Epithelial cell of prostate (primary cell): ENCODE measurements around the gene ZNF500.
A peak's percentile ranks its signal among the peaks of the same experiment; 100 is the strongest.
"Not testable (repeated sequence)": the region's sequence is repeated elsewhere in the genome, so short reads cannot be mapped to it uniquely, and the experiment has no call there.

Source experiments
- DNase-seq: peaks from one replicate; pipeline ENCODE4 v3.0.0-alpha.2; 2011; ENCODE audit warnings: low read depth, low spot score
- H3K27ac ChIP-seq: fragments of 450-650 bp; 2 replicates; pipeline ENCODE4 v1.5.1; 2017; ENCODE audit warnings: mild to moderate bottlenecking

ZNF500 gene

DNA sequence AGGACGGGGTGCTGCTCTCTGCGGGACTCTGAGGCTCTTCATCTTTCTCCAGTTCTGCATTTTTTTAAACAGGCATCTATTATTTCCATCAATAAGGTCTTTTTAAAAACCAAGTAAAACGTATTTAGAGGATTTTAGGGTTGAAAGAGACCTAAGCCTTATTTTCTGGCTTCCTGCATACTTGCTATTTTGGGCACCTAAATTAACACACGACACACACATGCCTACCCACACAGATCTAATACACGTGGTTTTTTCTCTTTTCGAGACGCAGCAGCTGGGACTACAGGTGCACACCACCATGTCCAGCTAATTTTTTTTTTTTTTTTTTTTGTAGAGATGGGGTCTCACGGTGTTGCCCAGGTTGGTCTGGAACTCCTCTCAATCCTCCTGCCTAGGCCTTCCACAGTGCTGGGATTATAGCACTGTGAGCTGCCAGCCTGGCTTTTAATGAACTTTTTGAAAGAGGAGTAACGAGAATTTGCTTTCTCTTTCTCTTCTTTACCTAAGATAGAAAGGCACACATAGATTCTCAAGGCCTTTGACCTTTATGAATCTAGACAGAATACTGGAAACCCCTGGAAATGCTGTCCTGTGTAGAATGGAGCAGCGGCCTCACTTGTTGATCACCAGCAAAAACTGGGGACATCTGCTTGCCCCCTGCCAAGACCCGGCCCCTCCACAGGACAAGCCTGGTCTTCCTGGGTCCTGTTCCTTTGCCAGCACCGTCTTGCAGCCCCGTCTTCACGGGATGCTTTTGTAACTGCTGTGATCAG is 18.9 kb downstream of the ZNF500 start:
- DNase-seq = no peak
- no peak overlapping the region for H3K27ac ChIP-seq

GRCh38 chr16:4746991-4747574 is 19.9 kb downstream of the ZNF500 start:
- DNase-seq = no peak
- no peak overlapping the region for H3K27ac ChIP-seq

DNA sequence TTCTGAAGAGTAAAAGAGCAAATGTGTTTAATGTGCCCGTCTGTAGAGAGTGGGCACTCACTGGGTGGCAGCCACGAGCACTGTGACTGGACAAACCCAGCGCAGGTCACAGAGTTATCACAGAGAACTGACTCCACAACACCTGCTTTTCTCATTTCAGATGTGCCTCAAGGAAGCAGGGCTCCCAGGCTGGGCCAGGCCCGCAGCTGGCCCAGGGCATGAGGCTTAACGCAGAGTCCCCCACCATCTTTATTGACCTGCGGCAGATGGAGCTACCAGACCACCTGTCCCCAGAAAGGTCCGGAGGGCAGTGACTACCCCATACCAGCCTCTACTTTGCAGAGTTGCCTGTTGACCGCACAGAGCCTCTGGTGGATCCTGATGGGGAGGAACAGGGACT is 20.7 kb downstream of the ZNF500 start:
- H3K27ac ChIP-seq = no peak overlapping the region
- no peak for DNase-seq

GRCh38 chr16:4745274-4745569 is 21.7 kb downstream of the ZNF500 start:
- no peak overlapping the region for H3K27ac ChIP-seq
- no peak for DNase-seq

DNA sequence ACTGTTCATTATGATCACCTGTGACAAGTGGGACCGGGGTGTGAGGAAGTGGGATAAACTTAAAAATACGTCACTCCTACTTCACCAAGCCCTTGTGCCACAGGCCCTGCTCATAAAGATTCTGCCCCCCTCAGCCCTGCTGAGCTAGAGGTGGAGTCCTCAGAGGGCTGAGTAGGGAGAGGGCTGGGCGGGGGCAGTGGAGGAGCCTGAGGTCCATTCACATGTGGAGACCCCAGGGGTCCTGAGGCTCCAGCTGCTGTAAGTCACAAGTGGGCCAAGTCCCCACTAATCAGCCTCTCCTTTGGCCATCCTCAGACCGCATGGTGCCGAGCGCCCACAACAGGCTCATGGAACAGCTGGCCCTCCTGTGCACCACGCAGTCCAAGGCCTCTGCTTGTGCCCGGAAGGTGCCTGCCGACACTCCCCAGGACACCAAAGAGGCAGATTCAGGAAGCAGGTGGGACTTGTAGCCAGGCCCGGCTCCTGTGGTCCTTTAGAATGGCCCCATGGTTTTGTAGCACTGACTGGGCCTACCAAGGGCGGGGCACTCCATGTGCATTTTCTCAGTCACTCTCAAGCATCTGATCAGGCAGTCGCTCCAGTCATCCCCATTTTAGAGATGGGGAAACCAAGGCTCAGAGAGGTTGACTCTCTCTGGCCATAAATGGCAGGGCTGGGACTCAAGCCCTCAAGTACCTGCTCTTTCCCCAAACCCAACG is 22.2 kb downstream of the ZNF500 start:
- DNase-seq = no peak
- H3K27ac ChIP-seq = no peak overlapping the region

DNA sequence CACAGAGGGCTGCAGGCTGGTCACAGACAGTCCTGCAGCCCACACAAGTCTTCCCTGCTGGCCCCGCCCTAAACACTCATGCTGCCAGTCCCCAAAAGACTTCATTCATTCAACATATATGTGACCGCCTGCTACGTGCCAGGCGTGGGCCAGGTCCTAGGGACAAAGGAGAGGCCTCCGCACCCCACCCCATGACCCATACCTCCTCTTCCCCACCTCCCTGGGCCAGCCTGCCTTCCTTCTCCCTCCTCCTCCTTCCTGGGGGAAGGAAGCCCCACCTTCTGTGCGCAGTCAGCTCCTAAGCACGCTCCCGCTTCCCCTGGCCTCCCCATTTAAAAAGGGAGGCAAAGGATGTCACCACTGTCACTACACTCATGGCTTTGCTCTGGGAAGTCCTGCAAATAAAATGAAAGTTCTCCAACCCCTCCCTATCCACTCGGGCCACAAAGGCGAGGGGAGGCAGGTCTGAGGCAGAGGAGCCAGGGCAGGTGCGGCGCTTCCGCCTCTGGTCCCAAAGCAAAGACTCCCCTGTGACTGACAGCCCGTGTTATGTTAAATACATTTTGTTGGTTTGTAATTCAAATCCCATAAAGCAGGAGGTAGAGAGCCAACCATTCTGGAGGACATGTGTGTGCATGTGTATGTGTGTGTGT is 23.6 kb downstream of the ZNF500 start:
- H3K27ac ChIP-seq = peak overlapping the region; percentile 32
- no peak for DNase-seq

- not testable (repeated sequence) for DNase-seq, H3K27ac ChIP-seq
These were observed 28.6 kb downstream of the ZNF500 start for GRCh38 chr16:4738370-4738769.

- no peak for DNase-seq
- no peak overlapping the region for H3K27ac ChIP-seq
These were observed 29.4 kb downstream of the ZNF500 start for GRCh38 chr16:4737545-4737944.

- H3K27ac ChIP-seq = no peak overlapping the region
- DNase-seq = no peak
These were observed 30.4 kb downstream of the ZNF500 start for GRCh38 chr16:4736546-4736945.

DNA sequence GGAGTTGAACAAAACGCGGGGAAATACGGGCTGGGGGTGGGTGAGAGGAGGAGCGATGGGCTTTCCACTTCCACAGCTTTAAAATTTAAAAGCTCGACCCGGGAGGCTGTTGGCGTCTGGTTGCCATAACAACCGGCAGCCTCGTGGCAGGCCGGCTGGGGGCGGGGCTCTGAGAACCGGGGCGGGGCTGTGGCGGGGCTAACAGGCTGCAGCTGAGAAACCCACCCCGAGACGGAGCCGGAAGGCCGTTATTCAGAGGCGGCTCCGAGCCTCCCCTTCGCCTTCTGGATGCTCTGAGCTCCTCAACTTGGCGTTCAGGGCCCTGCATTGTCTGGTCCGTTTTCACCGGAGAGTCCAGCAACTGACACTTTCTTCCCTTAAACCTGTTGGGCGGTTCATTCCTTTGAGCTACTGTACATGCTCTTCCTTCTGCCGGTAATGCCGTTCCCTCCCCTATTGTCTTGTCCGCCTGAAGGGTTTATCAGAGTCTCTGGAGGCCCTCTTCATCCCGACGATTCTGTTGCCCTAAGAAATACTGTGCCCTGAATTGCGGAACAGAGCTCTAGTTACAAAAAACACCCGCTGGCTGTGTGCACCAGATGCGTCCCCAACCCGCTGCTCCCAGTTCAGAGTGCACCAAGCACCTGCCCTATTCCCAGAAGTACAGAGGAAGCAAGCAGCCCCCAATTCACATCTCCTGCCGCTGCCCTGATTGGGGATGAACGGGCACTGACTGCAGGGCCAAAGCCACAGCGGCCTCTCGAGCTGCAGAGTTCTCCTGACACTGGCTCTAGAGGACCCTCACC is 32.0 kb downstream of the ZNF500 start:
- no peak for DNase-seq
- peak overlapping the region; percentile 60 for H3K27ac ChIP-seq

DNA sequence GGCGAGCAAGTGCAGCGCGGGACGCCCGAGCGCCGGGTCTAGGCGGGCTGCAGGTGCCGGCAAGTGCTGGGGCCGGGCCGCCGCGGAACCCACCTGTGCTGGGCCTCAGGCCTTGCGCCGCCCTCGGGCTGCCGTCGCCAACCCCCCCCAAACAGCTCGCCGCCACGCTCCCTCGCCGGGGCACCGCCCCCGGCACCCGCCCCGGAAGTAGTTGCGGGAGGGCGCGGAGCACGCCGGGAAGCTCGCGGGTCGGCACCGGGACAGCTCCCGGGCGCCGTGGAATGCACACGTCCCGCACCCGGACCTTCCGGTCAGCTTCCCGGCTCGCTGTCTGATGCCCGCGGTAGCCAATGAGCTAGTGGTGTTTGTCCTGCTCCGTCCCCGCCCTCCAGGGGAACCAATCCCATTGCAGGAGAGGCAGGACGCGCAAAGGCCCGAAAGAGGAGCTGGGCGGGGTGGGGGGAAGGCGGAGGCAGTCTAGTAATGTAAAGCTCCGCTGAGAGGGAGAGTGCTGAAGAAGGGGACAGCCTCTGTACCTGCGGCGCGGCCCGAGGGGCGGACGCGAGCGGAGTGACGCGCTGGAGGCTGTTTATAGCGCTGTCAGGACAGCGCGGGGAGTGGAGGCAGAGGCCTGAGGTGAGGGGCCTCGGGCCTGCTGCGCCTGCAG is 32.8 kb downstream of the ZNF500 start, which contains the start of the genes ANKS3 and DNAAF8:
Gene ANKS3 (minus strand): TSS at position 209 of the 667 bp plus-strand sequence. CDS start 4,122 bp downstream, outside the sequence.
Gene DNAAF8 (plus strand): TSS at position 475 of the 667 bp plus-strand sequence. CDS start 1,978 bp downstream, outside the sequence.
- peak within 1 kb of the TSS; percentile 60 for H3K27ac ChIP-seq
- peak; percentile 89 for DNase-seq

- peak overlapping the region; percentile 60 for H3K27ac ChIP-seq
- DNase-seq = no peak
These were observed 33.3 kb downstream of the ZNF500 start for GRCh38 chr16:4733747-4734062.

DNA sequence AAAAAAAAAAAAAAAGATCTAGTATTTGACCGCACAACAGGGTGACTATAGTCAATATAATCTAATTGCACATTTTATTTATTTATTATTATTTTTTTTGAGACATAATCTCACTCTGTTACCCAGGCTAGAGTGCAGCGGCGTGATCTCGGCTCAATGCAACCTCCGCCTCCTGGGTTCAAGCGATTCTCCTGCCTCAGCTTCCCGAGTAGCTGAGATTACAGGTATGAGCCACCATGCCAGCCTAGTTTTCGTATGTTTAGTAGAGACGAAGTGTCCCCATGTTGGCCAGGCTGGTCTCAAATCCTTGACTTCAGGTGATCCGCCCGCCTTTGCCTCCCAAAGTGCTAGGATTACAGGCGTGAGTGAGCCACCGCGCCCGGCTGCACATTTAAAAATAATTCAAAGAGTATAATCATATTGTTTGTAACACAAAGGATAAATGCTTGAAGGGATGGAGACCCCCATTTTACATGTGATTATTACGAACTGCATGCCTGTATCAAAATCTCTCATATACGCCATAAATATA is 33.7 kb downstream of the ZNF500 start:
- DNase-seq = no peak
- peak overlapping the region; percentile 60 for H3K27ac ChIP-seq

GRCh38 chr16:4729876-4730275 is 37.1 kb downstream of the ZNF500 start:
- no peak overlapping the region for H3K27ac ChIP-seq
- no peak for DNase-seq

- H3K27ac ChIP-seq = no peak overlapping the region
- DNase-seq = no peak
These were observed 38.3 kb downstream of the ZNF500 start for GRCh38 chr16:4728676-4729075.

GRCh38 chr16:4726616-4727015 is 40.3 kb downstream of the ZNF500 start:
- no peak for DNase-seq
- H3K27ac ChIP-seq = no peak overlapping the region

DNA sequence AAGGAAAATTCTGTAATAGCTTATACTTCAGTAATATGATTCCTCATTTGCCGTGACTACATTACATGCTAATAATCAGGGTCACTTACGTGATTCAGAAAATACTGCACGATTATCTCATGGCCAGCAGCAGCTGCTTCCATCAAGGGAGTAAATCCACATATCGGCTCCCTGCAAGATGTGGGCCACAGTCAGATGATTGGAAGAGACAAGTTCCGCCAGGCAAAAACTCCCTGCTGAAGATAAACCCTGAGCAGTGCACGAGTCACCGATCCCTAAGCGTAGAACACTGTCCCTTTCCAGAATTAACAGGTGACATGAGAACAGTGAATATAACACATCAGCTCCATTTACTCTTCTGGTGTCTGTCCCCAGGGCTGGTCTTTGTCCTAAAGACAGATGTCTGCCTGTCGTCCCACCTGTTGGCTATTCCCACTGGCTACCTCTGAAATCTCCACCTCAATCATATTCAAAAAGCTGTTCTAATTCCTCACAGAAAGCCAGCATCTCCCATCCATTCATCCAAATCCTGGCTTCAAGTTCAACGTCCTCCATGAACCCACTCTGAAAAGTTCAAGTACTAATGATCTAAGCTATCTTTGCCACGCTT is 42.2 kb downstream of the ZNF500 start:
- no peak overlapping the region for H3K27ac ChIP-seq
- no peak for DNase-seq

GRCh38 chr16:4723071-4723767 is 43.7 kb downstream of the ZNF500 start:
- no peak overlapping the region for H3K27ac ChIP-seq
- no peak for DNase-seq
